A673 (cell line): Measurements from ENCODE around the gene C1orf174.

Experiments used
- CTCF ChIP-seq: fragments of 300-800, 200-600 bp; sonication (generic); conservative IDR thresholded peaks from 2 replicates; pipeline ENCODE4 v1.5.1; 2017; ENCODE audit warnings: low read depth, mild to moderate bottlenecking, antibody characterized with exemption, low read length, moderate library complexity, mixed read lengths
- EZH2 ChIP-seq: fragments of 200-600 bp; sonication (generic); IDR thresholded peaks from 2 replicates; pipeline ENCODE4 v1.6.1; 2017; ENCODE audit warnings: borderline replicate concordance, low read depth, mild to moderate bottlenecking, mixed read lengths, antibody characterized with exemption, low read length; ENCODE audit not compliant: poor library complexity, severe bottlenecking

GRCh38 chr1:3881193-3881480, 18.9 kb downstream of the C1orf174 start:
- TF ChIP-seq CTCF (no peak), EZH2 (no peak)
